Astrocyte (in vitro differentiated cells and primary cell): ENCODE results near the gene ZNF879.

Source experiments
- EZH2 ChIP-seq: IDR thresholded peaks from 2 replicates; pipeline ENCODE4 v1.6.1; 2012; ENCODE audit warnings: mild to moderate bottlenecking, low read length, inconsistent platforms; ENCODE audit not compliant: insufficient read depth
- TF ChIP-seq, protein P1 (sequence below): IDR thresholded peaks from 2 replicates; pipeline ENCODE4 v1.5.1; 2011; ENCODE audit warnings: low read depth, mild to moderate bottlenecking, inconsistent platforms, low read length, moderate library complexity; ENCODE audit not compliant: insufficient read depth

DNA sequence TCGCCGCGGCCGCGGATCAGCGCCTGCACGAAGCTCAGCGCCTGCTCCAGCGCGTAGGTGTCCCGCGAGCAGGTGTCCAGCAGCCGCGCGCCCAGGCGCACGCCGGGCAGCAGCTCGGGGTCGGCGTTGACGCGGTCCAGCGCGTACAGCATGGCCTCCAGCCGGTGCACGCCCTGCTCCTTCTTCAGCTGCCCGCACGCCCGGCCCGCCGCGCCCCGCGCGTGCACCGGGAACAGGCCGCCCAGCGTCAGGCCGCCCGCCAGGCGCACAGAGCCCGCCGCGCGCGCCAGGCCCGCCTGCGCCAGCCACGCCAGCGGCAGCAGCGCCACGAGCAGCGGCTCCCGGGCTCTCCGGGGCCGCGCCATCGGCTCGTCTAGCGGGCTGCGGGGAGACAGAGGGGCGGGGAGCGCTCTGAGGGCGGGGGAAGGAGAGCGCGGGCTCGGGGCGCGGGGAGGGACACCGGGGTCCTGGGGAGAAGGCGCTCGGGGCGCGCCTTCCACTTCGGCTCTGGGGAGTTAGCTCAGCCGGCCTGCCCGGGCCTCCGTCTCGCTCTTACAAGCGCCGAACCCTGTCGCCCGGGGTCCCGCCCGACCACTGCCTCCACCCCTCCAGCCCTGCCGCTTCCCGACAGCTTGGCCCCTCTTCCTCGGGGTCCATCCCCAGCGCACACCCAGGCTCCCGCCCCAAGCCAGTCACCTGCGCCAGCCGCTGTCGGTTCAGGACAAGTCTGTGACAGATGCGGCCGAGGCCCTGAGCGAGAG is 28.8 kb upstream of the ZNF879 start, which contains the start of gene GRM6:
- TF ChIP-seq, protein P1, sequence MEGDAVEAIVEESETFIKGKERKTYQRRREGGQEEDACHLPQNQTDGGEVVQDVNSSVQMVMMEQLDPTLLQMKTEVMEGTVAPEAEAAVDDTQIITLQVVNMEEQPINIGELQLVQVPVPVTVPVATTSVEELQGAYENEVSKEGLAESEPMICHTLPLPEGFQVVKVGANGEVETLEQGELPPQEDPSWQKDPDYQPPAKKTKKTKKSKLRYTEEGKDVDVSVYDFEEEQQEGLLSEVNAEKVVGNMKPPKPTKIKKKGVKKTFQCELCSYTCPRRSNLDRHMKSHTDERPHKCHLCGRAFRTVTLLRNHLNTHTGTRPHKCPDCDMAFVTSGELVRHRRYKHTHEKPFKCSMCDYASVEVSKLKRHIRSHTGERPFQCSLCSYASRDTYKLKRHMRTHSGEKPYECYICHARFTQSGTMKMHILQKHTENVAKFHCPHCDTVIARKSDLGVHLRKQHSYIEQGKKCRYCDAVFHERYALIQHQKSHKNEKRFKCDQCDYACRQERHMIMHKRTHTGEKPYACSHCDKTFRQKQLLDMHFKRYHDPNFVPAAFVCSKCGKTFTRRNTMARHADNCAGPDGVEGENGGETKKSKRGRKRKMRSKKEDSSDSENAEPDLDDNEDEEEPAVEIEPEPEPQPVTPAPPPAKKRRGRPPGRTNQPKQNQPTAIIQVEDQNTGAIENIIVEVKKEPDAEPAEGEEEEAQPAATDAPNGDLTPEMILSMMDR = no peak
- peak; percentile 29 for TF ChIP-seq EZH2
